ENCODE measurements around the gene NLK.

DNA sequence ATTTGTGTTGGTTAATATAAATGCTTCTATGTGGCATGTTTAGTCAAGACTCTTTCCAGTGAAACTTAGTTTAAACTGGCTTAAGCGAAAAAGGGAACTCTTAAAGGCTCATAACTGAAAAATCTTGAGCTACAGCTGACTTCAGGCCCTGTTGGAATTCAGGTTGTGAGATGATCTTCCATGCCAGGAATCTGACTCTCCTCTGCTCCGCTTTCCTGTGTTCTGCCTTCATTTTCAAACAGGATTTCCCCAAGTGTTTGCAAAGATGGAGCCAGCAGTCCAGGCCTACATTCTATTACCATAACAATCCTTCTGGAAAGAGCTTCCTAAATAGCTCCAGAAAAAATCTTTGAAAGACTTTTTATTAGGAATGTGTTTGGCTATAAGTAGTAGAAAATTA lies 134.9 kb downstream of the NLK start:
- TF ChIP-seq POLR2A (IDR thresholded peaks at IDR 0.05; ENCODE audit: low read depth, low read length) = no peak
- TF ChIP-seq POLR2AphosphoS5 (IDR thresholded peaks at IDR 0.05; ENCODE audit: low read depth, low read length) = no peak

Measured in GM12892 (cell line).